H9 (cell line): ENCODE results near the gene KRTAP6-2. TPM values are rescaled to one million over a fixed set of nuclear protein-coding genes. Genes with fewer than 3 reads are reported as not detected.

Experiments
- DNase-seq: peaks from one replicate; pipeline ENCODE4 v3.0.0-alpha.2; 2017
- H2AFZ ChIP-seq: one replicate; pipeline ENCODE4 v1.6.1; 2013; ENCODE audit warnings: mild to moderate bottlenecking, low read length, control low read depth, moderate library complexity
- H2AK5ac ChIP-seq: 2 replicates; pipeline ENCODE4 v1.6.1; 2013; ENCODE audit warnings: low read length, control low read depth, mixed read lengths; ENCODE audit not compliant: insufficient read length
- H2BK120ac ChIP-seq: one replicate; pipeline ENCODE4 v1.6.1; 2013; ENCODE audit warnings: low read depth, mild to moderate bottlenecking, low read length, control low read depth, inconsistent platforms; ENCODE audit not compliant: poor library complexity, severe bottlenecking
- H2BK12ac ChIP-seq: 2 replicates; pipeline ENCODE4 v1.6.1; 2013; ENCODE audit warnings: low read length, control low read depth, mixed read lengths, low read depth; ENCODE audit not compliant: insufficient read length
- H2BK15ac ChIP-seq: 2 replicates; pipeline ENCODE4 v1.6.1; 2013; ENCODE audit warnings: low read depth, low read length, control low read depth
- H2BK20ac ChIP-seq: one replicate; pipeline ENCODE4 v1.6.1; 2013; ENCODE audit warnings: low read depth, mild to moderate bottlenecking, low read length, control low read depth, inconsistent platforms; ENCODE audit not compliant: poor library complexity, severe bottlenecking
- H2BK5ac ChIP-seq: 2 replicates; pipeline ENCODE4 v1.6.1; 2013; ENCODE audit warnings: low read length, control low read depth, mixed read lengths; ENCODE audit not compliant: insufficient read length
- H3K14ac ChIP-seq: 2 replicates; pipeline ENCODE4 v1.6.1; 2013; ENCODE audit warnings: low read length, control low read depth; ENCODE audit not compliant: insufficient read depth
- H3K18ac ChIP-seq: 2 replicates; pipeline ENCODE4 v1.6.1; 2013; ENCODE audit warnings: low read depth, mild to moderate bottlenecking, mixed read lengths, low read length, control low read depth; ENCODE audit not compliant: insufficient read length
- H3K23ac ChIP-seq: 2 replicates; pipeline ENCODE4 v1.6.1; 2013; ENCODE audit warnings: low read length, control low read depth, mixed read lengths, low read depth; ENCODE audit not compliant: insufficient read length
- H3K23me2 ChIP-seq: 2 replicates; pipeline ENCODE4 v1.6.1; 2013; ENCODE audit warnings: low read depth, mild to moderate bottlenecking, mixed read lengths, low read length, control low read depth; ENCODE audit not compliant: insufficient read length, poor library complexity, severe bottlenecking
- H3K27ac ChIP-seq: 2 replicates; pipeline ENCODE4 v1.5.1; 2013; ENCODE audit warnings: low read length, control low read depth, mixed read lengths, low read depth; ENCODE audit not compliant: insufficient read length
- H3K27me3 ChIP-seq: 2 replicates; pipeline ENCODE4 v1.6.1; 2013; ENCODE audit warnings: low read length, control low read depth, inconsistent platforms; ENCODE audit not compliant: insufficient read depth
- H3K4ac ChIP-seq: 2 replicates; pipeline ENCODE4 v1.6.1; 2013; ENCODE audit warnings: low read depth, mild to moderate bottlenecking, control low read depth, inconsistent platforms, low read length, moderate library complexity
- H3K4me1 ChIP-seq: 2 replicates; pipeline ENCODE4 v1.6.1; 2013; ENCODE audit warnings: low read length, control low read depth, inconsistent platforms; ENCODE audit not compliant: insufficient read depth
- H3K4me2 ChIP-seq: 2 replicates; pipeline ENCODE4 v1.6.1; 2013; ENCODE audit warnings: low read length, control low read depth, mixed read lengths; ENCODE audit not compliant: insufficient read length, insufficient read depth
- H3K56ac ChIP-seq: 2 replicates; pipeline ENCODE4 v1.6.1; 2013; ENCODE audit warnings: low read depth, mild to moderate bottlenecking, mixed read lengths, low read length, control low read depth; ENCODE audit not compliant: insufficient read length
- H3K79me1 ChIP-seq: 2 replicates; pipeline ENCODE4 v1.6.1; 2013; ENCODE audit warnings: low read depth, mild to moderate bottlenecking, moderate library complexity, low read length, control low read depth, inconsistent platforms; ENCODE audit not compliant: insufficient read depth, poor library complexity, severe bottlenecking
- H3K79me2 ChIP-seq: 2 replicates; pipeline ENCODE4 v1.6.1; 2013; ENCODE audit warnings: low read length, control low read depth, inconsistent platforms; ENCODE audit not compliant: insufficient read depth
- H3K9ac ChIP-seq: 2 replicates; pipeline ENCODE4 v1.6.1; 2013; ENCODE audit warnings: low read length, control low read depth, mixed read lengths; ENCODE audit not compliant: insufficient read length; ENCODE audit errors: extremely low read depth
- H3K9me3 ChIP-seq: one replicate; pipeline ENCODE4 v1.6.1; 2013; ENCODE audit warnings: low read depth, low read length, inconsistent platforms; ENCODE audit not compliant: control insufficient read depth
- H3T11ph ChIP-seq: one replicate; pipeline ENCODE4 v1.6.1; 2013; ENCODE audit warnings: mild to moderate bottlenecking, low read length, control low read depth, inconsistent platforms
- H4K20me1 ChIP-seq: one replicate; pipeline ENCODE4 v1.6.1; 2013; ENCODE audit not compliant: control insufficient read depth, insufficient read length, insufficient read depth
- H4K5ac ChIP-seq: 2 replicates; pipeline ENCODE4 v1.6.1; 2013; ENCODE audit warnings: low read depth, mild to moderate bottlenecking, mixed read lengths, low read length, control low read depth; ENCODE audit not compliant: insufficient read length
- H4K8ac ChIP-seq: replicated peaks from 2 replicates; pipeline ENCODE4 v1.6.1; 2013; ENCODE audit warnings: low read length, control low read depth, mixed read lengths, low read depth; ENCODE audit not compliant: insufficient read length
- H4K91ac ChIP-seq: 2 replicates; pipeline ENCODE4 v1.6.1; 2013; ENCODE audit warnings: low read depth, mild to moderate bottlenecking, moderate library complexity, mixed read lengths, low read length, control low read depth; ENCODE audit not compliant: insufficient read length
- H3K27ac Mint-ChIP-seq, 3 experiments: 2 replicates in 2 of 3; 3 replicates in 1 of 3; pipeline ENCODE4 v1.8.0; 2020 to 2021; ENCODE audit warnings: mixed read lengths in 3 of 3, mild to moderate bottlenecking in 1 of 3, moderate library complexity in 1 of 3
- H3K27me3 Mint-ChIP-seq: 2 replicates; pipeline ENCODE4 v1.8.0; 2021; ENCODE audit warnings: low read depth, mild to moderate bottlenecking, moderate library complexity, mixed read lengths
- H3K36me3 Mint-ChIP-seq, 3 experiments: 2 replicates in 2 of 3; 3 replicates in 1 of 3; pipeline ENCODE4 v1.8.0; 2020 to 2021; ENCODE audit warnings: low read depth in 3 of 3, mixed read lengths in 3 of 3; ENCODE audit not compliant: insufficient read depth in 1 of 3
- H3K4me1 Mint-ChIP-seq, 2 experiments: 2 replicates each; pipeline ENCODE4 v1.8.0; 2020; ENCODE audit warnings: mixed read lengths in 2 of 2
- H3K4me3 Mint-ChIP-seq, 2 experiments: 2 replicates in 1 of 2; 3 replicates in 1 of 2; pipeline ENCODE4 v1.8.0; 2020 to 2021; ENCODE audit warnings: mild to moderate bottlenecking in 2 of 2, mixed read lengths in 2 of 2, moderate library complexity in 1 of 2
- H3K9me3 Mint-ChIP-seq, 2 experiments: 2 replicates in 1 of 2; 3 replicates in 1 of 2; pipeline ENCODE4 v1.8.0; 2020; ENCODE audit warnings: mild to moderate bottlenecking in 2 of 2, mixed read lengths in 2 of 2, moderate library complexity in 1 of 2
- WGBS: extraction: QIAGEN DNeasy Blood & Tissue Kit; methylation state at CpG from one replicate; pipeline ENCODE4 v1.1.7; 2013; ENCODE audit warnings: missing lambda C conversion rate, low lambda C conversion rate, mixed read lengths; ENCODE audit not compliant: insufficient read length; ENCODE audit errors: extremely low coverage; 5-methylcytosine and 5-hydroxymethylcytosine counted together
- total RNA-seq: library from RNA; stranded (reverse); gene quantifications from 2 replicates; pipeline ENCODE4 v1.2.1, GENCODE V29; 2021
- TF ChIP-seq, protein P1 (sequence below): fragments of 200-600 bp; sonication (generic); conservative IDR thresholded peaks from 3 replicates; pipeline ENCODE4 v1.8.0; 2021; ENCODE audit warnings: antibody characterized with exemption, mild to moderate bottlenecking

KRTAP6-2 gene
- total RNA-seq, 1 experiment from 2014 or later: not detected

GRCh38 chr21:30628109-30628508 lies 29.4 kb upstream of the KRTAP6-2 start:
- no peak overlapping the region for H3K9ac ChIP-seq
- no peak overlapping the region for H3K18ac ChIP-seq
- no peak overlapping the region for H3K27ac ChIP-seq
- H3K4me1 ChIP-seq: 0 out of 2 replicates have a peak, but pooled peaks cover 3% of the 10 kb centered on the region
- H3K23me2 ChIP-seq: no peaks in the 10 kb centered on the region
- H3T11ph ChIP-seq: no peak overlapping the region
- Mint-ChIP-seq H3K27ac (no peak overlapping the region), H3K36me3 (peaks cover 6 to 38% (median 16%) of the 10 kb centered on the region in 3 experiments), H3K4me3 (no peak overlapping the region), H3K27me3 (peaks cover 6% of the 10 kb centered on the region), H3K9me3 (peaks cover 15 to 52% of the 10 kb centered on the region in 2 experiments), H3K4me1 (no peaks in the 10 kb centered on the region)
- no peak for DNase-seq
- H2BK12ac ChIP-seq: no peak overlapping the region
- H2AFZ ChIP-seq: no peak overlapping the region
- H3K56ac ChIP-seq: no peak overlapping the region
- TF ChIP-seq, protein P1, sequence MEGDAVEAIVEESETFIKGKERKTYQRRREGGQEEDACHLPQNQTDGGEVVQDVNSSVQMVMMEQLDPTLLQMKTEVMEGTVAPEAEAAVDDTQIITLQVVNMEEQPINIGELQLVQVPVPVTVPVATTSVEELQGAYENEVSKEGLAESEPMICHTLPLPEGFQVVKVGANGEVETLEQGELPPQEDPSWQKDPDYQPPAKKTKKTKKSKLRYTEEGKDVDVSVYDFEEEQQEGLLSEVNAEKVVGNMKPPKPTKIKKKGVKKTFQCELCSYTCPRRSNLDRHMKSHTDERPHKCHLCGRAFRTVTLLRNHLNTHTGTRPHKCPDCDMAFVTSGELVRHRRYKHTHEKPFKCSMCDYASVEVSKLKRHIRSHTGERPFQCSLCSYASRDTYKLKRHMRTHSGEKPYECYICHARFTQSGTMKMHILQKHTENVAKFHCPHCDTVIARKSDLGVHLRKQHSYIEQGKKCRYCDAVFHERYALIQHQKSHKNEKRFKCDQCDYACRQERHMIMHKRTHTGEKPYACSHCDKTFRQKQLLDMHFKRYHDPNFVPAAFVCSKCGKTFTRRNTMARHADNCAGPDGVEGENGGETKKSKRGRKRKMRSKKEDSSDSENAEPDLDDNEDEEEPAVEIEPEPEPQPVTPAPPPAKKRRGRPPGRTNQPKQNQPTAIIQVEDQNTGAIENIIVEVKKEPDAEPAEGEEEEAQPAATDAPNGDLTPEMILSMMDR: no peak
- H3K4me2 ChIP-seq: no peak overlapping the region
- no CpG with 5 or more reads among the region's 4 CpGs for WGBS
- no peaks in the 10 kb centered on the region for H4K20me1 ChIP-seq
- H2BK120ac ChIP-seq: no peak overlapping the region
- H3K4ac ChIP-seq: no peak overlapping the region
- H3K9me3 ChIP-seq: no peaks in the 10 kb centered on the region
- no peak overlapping the region for H2BK15ac ChIP-seq
- H3K79me2 ChIP-seq: no peaks in the 10 kb centered on the region
- H4K8ac ChIP-seq: no peak overlapping the region
- no peak overlapping the region for H2BK20ac ChIP-seq
- H4K5ac ChIP-seq: no peak overlapping the region
- H2AK5ac ChIP-seq: no peak overlapping the region
- H3K27me3 ChIP-seq: no peaks in the 10 kb centered on the region
- no peak overlapping the region for H4K91ac ChIP-seq
- H3K23ac ChIP-seq: no peak overlapping the region
- H3K14ac ChIP-seq: no peak overlapping the region
- H2BK5ac ChIP-seq: no peak overlapping the region
- H3K79me1 ChIP-seq: no peaks in the 10 kb centered on the region
